Loucy (cell line): ENCODE measurements around the gene METTL18.

Experiments
- CTCF ChIP-seq: fragments of 200-600 bp; sonication (generic); conservative IDR thresholded peaks from 2 replicates; pipeline ENCODE4 v1.5.1; 2014; ENCODE audit warnings: mild to moderate bottlenecking, antibody characterized with exemption, low read length
- EZH2phosphoT487 ChIP-seq: fragments of 200-600 bp; IDR thresholded peaks from 2 replicates; pipeline ENCODE4 v1.6.1; 2018; ENCODE audit warnings: antibody characterized with exemption, mild to moderate bottlenecking, moderate library complexity, borderline replicate concordance

- TF ChIP-seq CTCF (no peak), EZH2phosphoT487 (no peak)
These were observed 26.8 kb upstream of the METTL18 start for GRCh38 chr1:169821500-169821899.
